T47D (cell line): ENCODE measurements around the gene SEMA3C.

Experiments
- DNase-seq, 2 experiments: peaks; one replicate each; pipeline versions ENCODE4 v3.0.0 to v3.0.0-alpha.2; 2011 to 2012; ENCODE audit warnings: low read depth in 1 of 2, low spot score in 1 of 2
- JUND ChIP-seq: IDR thresholded peaks from 2 replicates; pipeline ENCODE4 v1.6.1; 2012; ENCODE audit warnings: low read depth
- in situ Hi-C: cut with HindIII; loops from 2 replicates; pipeline ENCODE4 v1.10.0; 2016; ENCODE audit warnings: low sequenced_read_pairs, low pct_unique_long_range_greater_than_20kb

The SEMA3C gene

GRCh38 chr7:80719261-80719660 lies 199.6 kb downstream of the SEMA3C start:
- in situ Hi-C loops: no loop called here
- no peak for DNase-seq
- no peak for TF ChIP-seq JUND

- in situ Hi-C loops: no loop called here
- DNase-seq: no peak
- TF ChIP-seq JUND: no peak
Observed at GRCh38 chr7:80711531-80711930, 207.3 kb downstream of the SEMA3C start.

- in situ Hi-C loops: no loop called here
- TF ChIP-seq JUND: no peak
- no peak for DNase-seq
Observed at GRCh38 chr7:80708123-80708522, 210.7 kb downstream of the SEMA3C start.

- in situ Hi-C loops: no loop called here
Observed at GRCh38 chr7:80707318-80707717, 211.5 kb downstream of the SEMA3C start.

GRCh38 chr7:80705130-80705781 lies 213.6 kb downstream of the SEMA3C start:
- DNase-seq: no peak
- no peak for TF ChIP-seq JUND
- in situ Hi-C loops: no loop called here

More at GRCh38 chr7:80707318-80707717, 211.5 kb downstream of the SEMA3C start:
- TF ChIP-seq JUND: no peak
- no peak for DNase-seq

GRCh38 chr7:80703272-80703671 lies 215.6 kb downstream of the SEMA3C start:
- TF ChIP-seq JUND: no peak
- in situ Hi-C loops: no loop called here
- DNase-seq: no peak

GRCh38 chr7:80699721-80700256 lies 219.1 kb downstream of the SEMA3C start:
- in situ Hi-C loops: no loop called here
- TF ChIP-seq JUND: no peak

GRCh38 chr7:80699045-80699638 lies 219.7 kb downstream of the SEMA3C start:
- in situ Hi-C loops: no loop called here
- TF ChIP-seq JUND: no peak
- DNase-seq: peak; percentile 12 to 80

More at GRCh38 chr7:80699721-80700256, 219.1 kb downstream of the SEMA3C start:
- no peak for DNase-seq
